GM19099 (cell line): ENCODE measurements around the gene STBD1.

Experiments
- POLR2A ChIP-seq: IDR thresholded peaks from 3 replicates; pipeline ENCODE4 v1.6.1; 2011; ENCODE audit warnings: low read depth; ENCODE audit not compliant: insufficient read length; ENCODE audit errors: extremely low read depth

The STBD1 gene

DNA sequence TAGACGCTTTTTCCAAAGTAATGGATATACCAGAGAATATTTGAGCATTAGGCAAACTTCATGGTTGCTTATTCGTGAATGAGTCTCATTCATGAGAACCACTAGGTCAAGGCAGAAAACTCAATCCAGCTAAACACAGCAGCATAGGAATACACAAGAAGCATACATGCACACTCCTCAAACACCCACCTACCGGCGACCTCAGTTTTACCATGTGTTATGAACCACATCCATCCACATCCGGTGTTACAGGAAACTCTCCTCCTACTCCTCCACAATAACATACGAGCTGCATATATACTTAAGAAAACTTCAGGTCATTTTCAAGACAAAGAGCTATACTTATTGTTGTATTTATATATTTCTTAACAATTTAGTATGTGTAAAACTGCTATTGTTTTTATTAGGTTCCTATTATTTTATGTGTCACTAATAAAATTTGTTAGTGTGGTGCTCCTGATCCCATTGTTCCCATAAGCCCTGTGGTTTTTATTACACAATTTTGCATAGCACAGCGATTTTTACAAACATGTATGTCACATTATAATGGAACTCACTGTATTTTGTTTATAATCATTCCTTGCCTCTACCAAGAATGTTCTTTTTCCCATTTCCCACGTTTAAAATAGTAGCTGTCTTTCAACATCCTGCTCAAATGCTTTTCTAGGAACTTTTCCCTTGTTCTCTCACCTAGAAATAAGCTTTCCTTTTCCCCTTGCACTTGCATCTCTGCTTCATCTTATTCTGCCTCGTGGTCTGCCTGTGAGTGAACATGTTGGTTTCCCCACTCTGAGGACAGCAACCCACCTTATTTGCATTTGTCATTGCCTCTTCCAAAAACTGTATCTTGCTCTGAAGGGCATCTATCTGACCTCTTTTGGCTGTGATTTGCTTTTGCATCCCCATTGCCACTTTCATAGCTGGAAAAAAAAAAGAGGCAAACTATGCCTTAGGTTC lies 48.3 kb downstream of the STBD1 start:
- no peak for TF ChIP-seq POLR2A

GRCh38 chr4:76357981-76358380 lies 51.4 kb downstream of the STBD1 start:
- TF ChIP-seq POLR2A: no peak
